ENCODE measurements around the gene PTCD2. TPM values are rescaled to one million over a fixed set of nuclear protein-coding genes. Genes with fewer than 3 reads are reported as not detected.

The PTCD2 gene
- polyA plus RNA-seq, 4 donors, result 10.6 to 12.4 (median 11.0) TPM

- DNase-seq (ENCODE audit: low read depth in 4 of 4, low spot score in 2 of 4), result no peak
Measured at GRCh38 chr5:72408603-72409002, 88.4 kb downstream of the PTCD2 start.

- no peak for DNase-seq (ENCODE audit: low read depth in 4 of 4, low spot score in 2 of 4)
Measured at GRCh38 chr5:72410688-72411295, 90.6 kb downstream of the PTCD2 start.

- DNase-seq (ENCODE audit: low read depth in 4 of 4, low spot score in 2 of 4), result no peak
Measured at GRCh38 chr5:72412283-72413055, 92.3 kb downstream of the PTCD2 start.

- no peak for DNase-seq (ENCODE audit: low read depth in 4 of 4, low spot score in 2 of 4)
Measured at GRCh38 chr5:72415616-72416325, 95.6 kb downstream of the PTCD2 start.

- no peak for DNase-seq (ENCODE audit: low read depth in 4 of 4, low spot score in 2 of 4)
Measured at GRCh38 chr5:72417333-72418062, 97.3 kb downstream of the PTCD2 start.

Other genes with a start within 250 kb of the PTCD2 start
- 10 to 100 TPM; 12.0 to 19.7 (median 12.7) TPM for gene MAP1B, start 212.9 kb upstream of the PTCD2 start, polyA plus RNA-seq (ENCODE audit: insufficient read length in 4 of 4)
- gene MRPS27, start 133 bp upstream of the PTCD2 start, polyA plus RNA-seq (ENCODE audit: insufficient read length in 4 of 4), result 10 to 100 TPM; 60.5 to 71.0 (median 64.9) TPM
- 1 to 10 TPM; 3.4 to 4.6 (median 3.8) TPM for gene ZNF366, start 187.0 kb downstream of the PTCD2 start, polyA plus RNA-seq (ENCODE audit: insufficient read length in 4 of 4)